ENCODE results near the gene GPR180.

The GPR180 gene
- 15.1 to 30.9 (median 23.3) reads per million in 4 experiments for total RNA-seq

GRCh38 chr13:94601446-94602431 is at the start of gene GPR180:
TSS of gene GPR180 (plus strand) at chr13:94601857. CDS start at chr13:94601928, 71 bp downstream.
- peak; percentile 77 for DNase-seq

GRCh38 chr13:94552095-94552494 is 49.6 kb upstream of the GPR180 start:
- DNase-seq, result no peak

GRCh38 chr13:94553766-94554165 is 47.9 kb upstream of the GPR180 start:
- DNase-seq, result no peak

- DNase-seq, result no peak
These were observed 45.6 kb upstream of the GPR180 start for GRCh38 chr13:94556041-94556440.

GRCh38 chr13:94556621-94557020 is 45.0 kb upstream of the GPR180 start:
- no peak for DNase-seq

GRCh38 chr13:94557684-94558235 is 43.9 kb upstream of the GPR180 start:
- DNase-seq, result no peak

- DNase-seq, result no peak
These were observed 42.9 kb upstream of the GPR180 start for GRCh38 chr13:94558716-94559115.

GRCh38 chr13:94559222-94559795 is 42.3 kb upstream of the GPR180 start:
- DNase-seq, result no peak

GRCh38 chr13:94560116-94560515 is 41.5 kb upstream of the GPR180 start:
- no peak for DNase-seq

- no peak for DNase-seq
These were observed 40.5 kb upstream of the GPR180 start for GRCh38 chr13:94561126-94561525.

- DNase-seq, result no peak
These were observed 34.1 kb upstream of the GPR180 start for GRCh38 chr13:94567581-94567980.

- DNase-seq, result no peak
These were observed 33.2 kb upstream of the GPR180 start for GRCh38 chr13:94568443-94568842.

- DNase-seq, result no peak
These were observed 32.0 kb upstream of the GPR180 start for GRCh38 chr13:94569615-94570014.

- no peak for DNase-seq
These were observed 22.6 kb upstream of the GPR180 start for GRCh38 chr13:94579063-94579462.

- no peak for DNase-seq
These were observed 17.7 kb upstream of the GPR180 start for GRCh38 chr13:94583926-94584325.

GRCh38 chr13:94585543-94586101 is 16.0 kb upstream of the GPR180 start:
- DNase-seq, result no peak

- DNase-seq, result no peak
These were observed 15.3 kb upstream of the GPR180 start for GRCh38 chr13:94586371-94586770.

- no peak for DNase-seq
These were observed 13.1 kb upstream of the GPR180 start for GRCh38 chr13:94588541-94588940.

GRCh38 chr13:94590744-94591143 is 10.9 kb upstream of the GPR180 start:
- DNase-seq, result no peak

GRCh38 chr13:94595001-94595949 is 6.4 kb upstream of the GPR180 start:
- DNase-seq, result no peak

- peak; percentile 74 for DNase-seq
These were observed 5.6 kb upstream of the GPR180 start, which contains the start of gene TGDS for GRCh38 chr13:94595950-94596574. TSS of gene TGDS (minus strand) at chr13:94596152. CDS start at chr13:94596136, 16 bp downstream.

GRCh38 chr13:94596575-94596971 is 5.1 kb upstream of the GPR180 start:
- no peak for DNase-seq

Measured in effector CD8-positive, alpha-beta T cell (primary cell).